Cardiac muscle cell (in vitro differentiated cells and primary cell): ENCODE results near the gene CCR2. TPM values are rescaled to one million over a fixed set of nuclear protein-coding genes. Genes with fewer than 3 reads are reported as not detected.
A peak's percentile ranks its signal among the peaks of the same experiment; 100 is the strongest.

Experiments
- DNase-seq, 2 donors: peaks; one replicate each; pipeline versions ENCODE4 v3.0.0 to v3.0.0-alpha.2; 2010 to 2017; ENCODE audit warnings: low read depth in 1 of 2, low spot score in 1 of 2
- H3K27ac ChIP-seq: fragments of 200-600 bp; sonication (generic); 2 replicates; pipeline ENCODE4 v1.5.1; 2016
- H3K27me3 ChIP-seq: fragments of 200-600 bp; sonication (generic); 2 replicates; pipeline ENCODE4 v1.6.0; 2016; ENCODE audit warnings: control low read depth
- H3K36me3 ChIP-seq: fragments of 200-600 bp; sonication (generic); 2 replicates; pipeline ENCODE4 v1.5.1; 2016; ENCODE audit warnings: control low read depth
- H3K4me1 ChIP-seq: fragments of 200-600 bp; sonication (generic); 2 replicates; pipeline ENCODE4 v1.8.1; 2017; ENCODE audit warnings: low read depth, mild to moderate bottlenecking, mixed run types
- H3K4me3 ChIP-seq: fragments of 200-600 bp; sonication (generic); 2 replicates; pipeline ENCODE4 v1.5.1; 2016; ENCODE audit warnings: mild to moderate bottlenecking
- H3K9me3 ChIP-seq: fragments of 200-600 bp; sonication (generic); 2 replicates; pipeline ENCODE4 v1.5.1; 2017; ENCODE audit warnings: low read depth, mild to moderate bottlenecking, control low read depth
- CTCF ChIP-seq: IDR thresholded peaks from 2 replicates; pipeline ENCODE4 v1.5.1; 2012; ENCODE audit warnings: low read depth, mild to moderate bottlenecking, low read length
- polyA plus RNA-seq: library from polyadenylated mRNA; unstranded; fragments of >200 nt; fragmentation: Nextera tagmentation; extraction: Ambion mirVana; gene quantifications from 2 replicates; pipeline ENCODE4 v1.2.1, GENCODE V29; 2016
- total RNA-seq: library from RNA; depleted of rRNA; stranded (reverse); fragments of >200 nt; gene quantifications from 2 replicates; pipeline ENCODE4 v1.2.3, GENCODE V29; 2016

The CCR2 gene
- total RNA-seq (not detected in 2 replicates), polyA plus RNA-seq (not detected in 2 replicates)

GRCh38 chr3:46353647-46354410 is at the start of gene CCR2:
CCR2 (plus strand) TSS chr3:46354111; CDS start chr3:46357528, 3,417 bp downstream.
- H3K36me3 ChIP-seq = no peaks in the 10 kb centered on the region

GRCh38 chr3:46304739-46305138 is 49.2 kb upstream of the CCR2 start:
- Histone ChIP-seq H3K4me3 (no peak overlapping the region), H3K36me3 (no peaks in the 10 kb centered on the region), H3K4me1 (no peaks in the 10 kb centered on the region), H3K9me3 (no peaks in the 10 kb centered on the region), H3K27ac (no peak overlapping the region), H3K27me3 (peaks cover 4% of the 10 kb centered on the region)
- DNase-seq = no peak
- TF ChIP-seq CTCF = no peak

More at GRCh38 chr3:46353647-46354410, at the start of gene CCR2:
- TF ChIP-seq CTCF = no peak
- no peak for DNase-seq
- H3K27me3 ChIP-seq = peaks cover 3% of the 10 kb centered on the region
- H3K9me3 ChIP-seq = no peaks in the 10 kb centered on the region
- H3K27ac ChIP-seq = no peak within 1 kb of the TSS
- H3K4me1 ChIP-seq = peaks cover 14% of the 10 kb centered on the region
- H3K4me3 ChIP-seq = no peak within 1 kb of the TSS

GRCh38 chr3:46312991-46313390 is 40.9 kb upstream of the CCR2 start:
- Histone ChIP-seq H3K9me3 (no peaks in the 10 kb centered on the region), H3K36me3 (no peaks in the 10 kb centered on the region), H3K27ac (no peak overlapping the region), H3K4me1 (no peaks in the 10 kb centered on the region), H3K27me3 (no peaks in the 10 kb centered on the region), H3K4me3 (no peak overlapping the region)
- DNase-seq = peak in 1 of 2 donors; percentile 68
- TF ChIP-seq CTCF = no peak

- no peak for DNase-seq
- H3K4me3 ChIP-seq = no peak overlapping the region
- TF ChIP-seq CTCF = no peak
Observed at GRCh38 chr3:46314517-46314916, 39.4 kb upstream of the CCR2 start.

GRCh38 chr3:46316206-46316605 is 37.7 kb upstream of the CCR2 start:
- TF ChIP-seq CTCF = no peak
- Histone ChIP-seq H3K27me3 (no peaks in the 10 kb centered on the region), H3K4me3 (no peak overlapping the region), H3K36me3 (no peaks in the 10 kb centered on the region), H3K9me3 (no peaks in the 10 kb centered on the region), H3K4me1 (no peaks in the 10 kb centered on the region), H3K27ac (no peak overlapping the region)
- DNase-seq = no peak

More at GRCh38 chr3:46314517-46314916, 39.4 kb upstream of the CCR2 start:
- Histone ChIP-seq H3K27ac (no peak overlapping the region), H3K9me3 (no peaks in the 10 kb centered on the region), H3K36me3 (no peaks in the 10 kb centered on the region), H3K4me1 (no peaks in the 10 kb centered on the region), H3K27me3 (no peaks in the 10 kb centered on the region)
